ENCODE measurements around the gene LMO1. TPM values are rescaled to one million over a fixed set of nuclear protein-coding genes. Genes with fewer than 3 reads are reported as not detected.

LMO1 gene
- total and polyA plus RNA-seq, 9 of the 15 experiments (the other 6 are each of a cell fraction or from before 2014, with no cell fraction given) = not detected

- no peak overlapping the region for H2AFZ ChIP-seq (ENCODE audit: low read depth, low read length)
- POLR2A ChIA-PET = no interaction called here
- no peaks in the 10 kb centered on the region for H3K9me1 ChIP-seq (ENCODE audit: control insufficient read depth, insufficient read depth, low read length)
- H4K20me1 ChIP-seq (replicated peaks; ENCODE audit: control insufficient read depth, insufficient read depth, low read length) = peaks cover 9% of the 10 kb centered on the region; the same call in 1 of the 2 replicates
- H3K36me3 ChIP-seq (ENCODE audit: control insufficient read depth, insufficient read depth, low read length) = no peaks in the 10 kb centered on the region
- BruUV-seq (replicated peaks) = no TSS peak
- FAIRE-seq (no peak), DNase-seq (ENCODE audit: extremely low read depth in 1 of 4, low spot score in 3 of 4) (no peak), ATAC-seq (no peak)
- 2% methylated on average over 7 of the region's 7 CpGs for WGBS (ENCODE audit: insufficient coverage, low coverage, missing lambda C conversion rate)
- CTCF ChIA-PET (ENCODE audit: low intra/inter-chr PET ratio) = no interaction called here
- in situ Hi-C loops (cut with MboI) (loop anchor here (10.0 kb wide), 1 partner anchor 337 kb away; no protein-coding TSS in a partner anchor), intact Hi-C loops (cut with micrococcal nuclease) (no loop called here)
- no peaks in the 10 kb centered on the region; a peak in 1 of 5 replicates for H3K4me1 ChIP-seq (replicated peaks in 1 of 2; ENCODE audit: control insufficient read depth in 2 of 2, insufficient read depth in 2 of 2, low read length in 2 of 2)
- H3K27ac ChIP-seq (ENCODE audit: extremely low read depth, low read depth, low read length) = no peak overlapping the region
- H3K9me3 ChIP-seq (replicated peaks; ENCODE audit: control insufficient read depth, insufficient read depth, low read depth, low read length) = no peaks in the 10 kb centered on the region
- H3K9ac ChIP-seq (ENCODE audit: insufficient read depth in 1 of 2, low read depth in 2 of 2, low read length in 2 of 2) = no peak overlapping the region
- no peak overlapping the region for H3K4me3 ChIP-seq
- no peaks in the 10 kb centered on the region for H3K79me2 ChIP-seq (ENCODE audit: control insufficient read depth, insufficient read depth, low read length)
- no peak overlapping the region for H3K4me2 ChIP-seq (ENCODE audit: insufficient read depth, low read length)
- peaks cover 0 to 59% of the 10 kb centered on the region in 2 experiments; a peak in 3 of 5 replicates for H3K27me3 ChIP-seq (ENCODE audit: control insufficient read depth in 2 of 2, insufficient read depth in 2 of 2, low read length in 2 of 2)
- TF ChIP-seq NR1H2 (CRISPR knock-in tag; IDR thresholded peaks at IDR 0.05) (no peak), GTF2E2 (tag; IDR thresholded peaks at IDR 0.05) (no peak), ZBTB43 (CRISPR knock-in tag; IDR thresholded peaks at IDR 0.05) (no peak), RNF219 (CRISPR knock-in tag; IDR thresholded peaks at IDR 0.05) (no peak), SIX5 (IDR thresholded peaks at IDR 0.05; ENCODE audit: borderline replicate concordance in 1 of 2, insufficient read depth in 1 of 2, low read depth in 1 of 2, low read length in 2 of 2) (no peak), ZNF696 (CRISPR knock-in tag; conservative IDR thresholded peaks at IDR 0.05) (no peak), CBX8 (IDR thresholded peaks at IDR 0.05; ENCODE audit: borderline replicate concordance, extremely low read depth, low read depth, low read length, poor library complexity, severe bottlenecking) (no peak), ZNF561 (CRISPR knock-in tag; conservative IDR thresholded peaks at IDR 0.05) (no peak), SP2 (IDR thresholded peaks at IDR 0.05; ENCODE audit: extremely low read depth, low read depth, low read length, poor library complexity, severe bottlenecking) (no peak), ATF7 (IDR thresholded peaks at IDR 0.05) (no peak), ZBTB26 (CRISPR knock-in tag; IDR thresholded peaks at IDR 0.05) (no peak), CHD2 (IDR thresholded peaks at IDR 0.05; ENCODE audit: low read depth, low read length) (no peak), PHB2 (IDR thresholded peaks at IDR 0.05; ENCODE audit: low read depth) (no peak), E2F6 (IDR thresholded peaks at IDR 0.05; ENCODE audit: borderline replicate concordance in 1 of 2, extremely low read depth in 1 of 2, insufficient read depth in 1 of 2, insufficient read length in 1 of 2, low read depth in 1 of 2, low read length in 1 of 2, poor library complexity in 1 of 2, severe bottlenecking in 1 of 2) (no peak), WHSC1 (IDR thresholded peaks at IDR 0.05; ENCODE audit: low read length) (no peak), SETDB1 (IDR thresholded peaks at IDR 0.05; ENCODE audit: low read length) (no peak), NRF1 (conservative IDR thresholded peaks at IDR 0.05 in 1 of 2, IDR thresholded peaks at IDR 0.05 in 1 of 2) (no peak)
These were observed 35.4 kb downstream of the LMO1 start for GRCh38 chr11:8228231-8228630.
